ENCODE measurements around the gene IL18BP.

Gene IL18BP

GRCh38 chr11:72045849-72046248 lies 47.1 kb downstream of the IL18BP start:
- DNase-seq (ENCODE audit: low spot score) = no peak

GRCh38 chr11:72048766-72049460 lies 50.2 kb downstream of the IL18BP start:
- DNase-seq (ENCODE audit: low spot score) = no peak
